HG03558 (cell line): Measurements from ENCODE around the gene CLCN6.

ENCODE experiments used
- ATAC-seq: cut with Tn5 transposase; IDR thresholded peaks from one replicate; pipeline ENCODE4 v1.9.1; 2021; ENCODE audit warnings: moderate number of reproducible peaks; ENCODE audit not compliant: unreplicated experiment; ENCODE audit errors: extremely low read depth

Gene CLCN6

DNA sequence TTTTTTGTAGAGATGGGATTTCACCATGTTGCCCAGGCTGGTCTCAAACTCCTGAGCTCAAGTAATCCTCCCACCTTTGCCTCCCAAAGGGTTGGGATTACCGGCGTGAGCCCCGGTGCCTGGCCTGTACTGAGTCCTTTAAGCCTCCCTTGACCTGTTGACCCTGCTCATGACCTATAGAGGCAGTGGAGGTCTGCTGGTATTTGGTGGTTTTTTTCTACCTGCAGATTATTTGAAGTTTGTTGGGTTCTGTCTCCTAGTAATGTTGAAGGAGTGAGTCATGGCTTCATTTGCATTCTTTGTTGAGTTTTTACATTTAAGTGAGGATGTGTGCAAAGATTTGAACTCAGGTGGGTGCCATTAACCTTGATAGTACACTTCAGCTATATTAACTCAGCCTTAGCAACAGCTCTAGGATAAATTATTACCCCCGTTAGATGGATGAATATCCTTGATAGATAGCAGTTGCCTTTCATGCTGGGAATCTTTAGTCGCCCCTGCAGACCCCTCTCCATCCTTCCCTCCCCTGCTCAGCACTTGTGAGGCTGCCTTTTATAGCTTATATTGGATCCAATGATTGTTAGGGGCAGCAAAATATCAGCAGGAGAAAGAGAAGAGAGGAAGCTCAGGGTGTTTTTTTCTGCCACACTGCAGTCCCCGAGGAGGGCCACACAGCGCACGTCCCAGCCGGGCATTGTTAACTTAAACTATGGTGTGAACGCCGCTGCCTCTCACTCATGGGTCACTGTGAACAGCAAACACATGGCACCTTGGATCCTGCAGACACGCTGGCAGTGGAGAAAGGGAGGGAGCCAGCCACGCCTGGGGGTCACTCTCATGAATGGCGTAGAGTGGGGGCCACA, 67.6 kb downstream of the CLCN6 start:
- no peak for ATAC-seq

DNA sequence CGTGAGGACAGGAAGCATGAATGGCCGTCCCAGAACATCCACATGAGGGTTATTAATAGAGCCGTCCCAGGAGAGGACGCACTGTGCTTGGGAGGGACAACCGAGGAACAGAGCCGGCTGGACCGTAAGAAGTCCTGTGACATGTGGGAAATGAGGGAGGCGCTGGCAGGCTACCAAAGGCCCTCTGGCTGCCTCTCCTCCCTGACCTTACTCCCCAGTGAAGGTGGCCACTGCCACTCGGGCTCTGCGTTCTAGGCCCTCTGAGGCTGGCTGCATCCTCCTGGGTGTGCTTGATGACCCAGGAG, 68.2 kb downstream of the CLCN6 start:
- ATAC-seq: no peak

DNA sequence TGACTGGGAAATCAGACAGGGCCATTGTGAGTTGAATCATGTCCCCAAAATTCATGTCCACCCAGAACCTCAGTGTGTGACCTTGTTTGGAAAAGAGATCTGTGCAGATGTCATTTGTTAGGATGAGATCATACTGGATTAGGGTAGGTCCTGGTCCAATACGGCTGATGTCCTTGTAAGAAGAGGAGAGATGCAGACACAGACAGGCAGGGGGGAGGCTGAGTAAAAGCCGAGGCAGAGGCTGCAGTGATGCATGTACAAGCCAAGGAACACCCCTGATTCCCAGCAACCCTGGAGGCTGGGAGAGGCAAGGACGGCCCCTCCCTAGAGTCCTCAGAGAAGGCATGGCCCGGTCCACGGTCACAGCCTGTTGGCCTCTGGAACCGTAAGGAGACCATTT, 68.6 kb downstream of the CLCN6 start:
- ATAC-seq: no peak

DNA sequence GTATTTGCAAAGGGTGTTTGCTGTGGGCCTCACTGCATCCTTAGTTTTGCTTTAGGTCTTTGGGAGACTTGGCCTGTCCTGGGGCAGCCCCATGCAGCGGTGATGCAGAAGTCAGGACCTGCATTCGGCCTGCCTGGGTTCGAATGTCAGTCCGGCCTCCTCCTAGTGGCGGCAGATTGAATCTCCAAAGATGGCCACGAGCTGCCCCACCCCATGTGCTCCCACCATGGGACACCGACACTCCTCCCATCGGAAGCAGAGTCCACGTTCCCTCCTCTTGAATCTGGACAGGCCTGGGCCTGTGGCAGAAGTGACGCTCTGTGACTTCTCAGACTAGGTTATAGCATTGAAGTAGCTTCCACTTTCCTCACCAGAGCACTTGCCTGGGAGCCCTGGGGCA, 69.1 kb downstream of the CLCN6 start:
- ATAC-seq: no peak

DNA sequence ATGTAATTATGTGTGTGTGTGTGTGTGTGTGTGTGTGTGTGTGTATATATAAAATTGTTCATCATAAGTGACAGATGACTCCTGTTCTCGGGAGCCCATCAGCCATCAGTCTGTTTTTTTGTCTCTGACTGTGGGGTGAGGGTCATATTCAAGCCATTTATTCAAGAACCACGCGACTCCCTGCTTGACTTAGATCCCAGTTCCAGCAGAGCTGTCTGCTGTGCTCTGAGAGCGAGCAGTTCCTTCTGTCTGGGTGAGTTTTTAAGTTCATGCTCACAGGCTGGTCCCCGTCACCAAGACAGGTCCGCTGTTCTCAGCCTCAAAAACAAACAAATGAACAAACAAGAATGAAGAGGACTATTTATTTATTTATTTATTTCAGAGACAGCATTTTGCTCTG, 71.1 kb downstream of the CLCN6 start:
- no peak for ATAC-seq

DNA sequence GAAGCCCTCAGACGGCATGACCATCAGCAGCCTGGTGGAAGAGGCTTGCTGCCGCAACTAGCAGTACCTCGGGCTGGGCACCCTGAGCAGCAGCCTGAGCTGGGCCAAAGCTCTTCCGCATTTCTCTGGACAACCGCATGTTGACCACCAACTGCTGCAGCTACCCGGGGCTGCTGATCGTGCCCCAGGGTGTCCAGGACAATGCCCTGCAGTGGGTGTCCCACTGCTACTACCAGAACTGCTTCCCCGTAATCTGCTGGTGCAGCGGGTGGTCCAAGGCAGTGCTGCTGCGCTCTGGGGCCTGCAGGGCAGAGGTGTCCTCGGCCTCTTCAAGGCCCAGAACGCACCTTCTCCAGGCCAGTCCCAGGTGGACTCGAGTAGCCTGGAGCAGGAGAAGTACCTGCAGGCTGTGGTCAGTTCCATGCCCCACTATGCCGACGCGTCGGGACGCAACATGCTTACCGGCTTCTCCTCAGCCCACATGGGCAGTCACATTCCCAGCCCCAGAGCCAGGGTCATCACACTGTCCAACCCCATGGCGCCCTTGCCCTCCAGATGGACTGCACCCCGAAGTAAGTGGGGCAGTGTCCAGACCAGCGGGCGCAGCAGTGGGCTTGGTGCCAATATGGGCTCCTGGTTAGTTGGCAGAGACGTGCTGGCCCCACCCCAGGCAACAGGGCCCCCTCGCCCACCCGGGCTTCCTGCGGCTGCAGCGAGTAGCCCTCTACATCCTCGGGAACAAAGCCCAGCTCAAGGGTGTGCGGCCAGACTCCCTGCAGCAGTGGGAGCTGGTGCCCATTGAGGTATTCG, 72.3 kb downstream of the CLCN6 start:
- no peak for ATAC-seq

DNA sequence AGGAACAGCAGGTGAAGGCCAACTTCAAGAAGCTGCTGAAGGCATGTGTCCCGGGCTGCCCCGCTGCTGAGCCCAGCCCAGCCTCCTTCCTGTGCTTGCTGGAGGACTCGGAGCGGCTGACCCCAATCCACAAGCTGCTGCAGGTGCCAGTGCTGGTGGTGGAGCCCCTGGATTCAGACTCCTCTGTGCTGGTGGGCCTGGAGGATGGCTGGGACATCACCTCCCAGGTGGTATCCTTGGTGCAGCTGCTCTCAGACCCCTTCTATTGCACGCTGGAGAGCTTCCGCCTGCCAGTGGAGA, 72.8 kb downstream of the CLCN6 start:
- ATAC-seq: no peak

DNA sequence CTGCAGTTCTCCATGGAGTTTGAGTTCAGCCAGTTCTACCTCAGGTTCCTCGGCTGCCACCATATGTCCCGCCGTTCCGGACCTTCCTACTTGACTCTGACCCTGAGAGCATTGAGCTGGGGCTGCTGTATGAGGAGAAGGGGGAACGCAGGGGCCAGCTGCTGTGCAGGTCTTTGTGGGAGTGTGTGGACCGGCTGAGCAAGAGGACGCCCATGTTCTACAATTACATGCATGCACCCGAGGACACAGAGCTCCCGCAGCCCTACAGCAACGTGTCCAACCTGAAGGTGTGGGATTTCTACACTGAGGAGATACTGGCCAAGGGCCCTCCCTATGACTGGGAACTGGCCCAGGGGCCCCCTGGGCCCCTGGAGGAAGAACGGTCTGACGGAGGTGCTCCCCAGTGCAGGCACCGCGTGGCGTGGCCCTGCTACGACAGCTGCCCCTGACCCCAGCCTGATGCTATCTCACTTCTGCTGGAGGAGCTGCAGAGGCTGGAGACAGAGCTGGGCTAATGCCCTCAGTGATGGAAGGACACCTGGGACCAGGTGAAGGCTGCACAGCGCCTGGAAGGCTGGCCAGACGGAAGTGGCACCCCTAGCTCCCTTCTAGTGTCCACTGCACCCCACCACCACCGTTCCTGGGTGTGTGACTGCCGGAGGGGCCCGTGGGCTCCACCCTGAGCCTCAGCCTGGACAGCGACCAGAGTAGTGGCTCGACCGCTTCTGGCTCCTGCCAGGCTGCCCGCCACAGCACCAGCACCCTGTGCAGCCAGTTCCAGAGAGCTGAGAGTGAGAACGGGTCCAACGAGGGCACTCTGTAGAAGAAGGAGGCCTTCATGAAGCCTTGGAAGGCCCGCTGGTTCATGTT, 73.6 kb downstream of the CLCN6 start:
- ATAC-seq: no peak

DNA sequence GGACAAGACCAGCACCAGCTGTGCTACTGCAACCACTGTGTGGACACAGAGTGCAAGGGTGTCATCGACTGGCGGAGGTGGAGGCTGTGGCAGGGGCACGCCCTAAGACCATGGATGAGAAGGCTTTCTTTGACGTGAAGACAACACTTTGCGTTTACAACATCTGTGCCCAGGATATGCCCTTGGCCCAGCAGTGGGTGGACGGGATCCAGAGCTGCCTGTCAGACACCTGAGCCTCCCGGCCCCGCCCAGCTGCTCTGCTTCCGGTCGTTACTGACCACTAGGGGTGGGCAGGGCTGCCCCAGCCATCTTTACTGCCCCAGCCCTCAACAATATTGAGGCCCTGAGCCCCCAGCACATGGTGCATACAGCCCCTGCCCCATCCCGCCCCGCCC, 74.2 kb downstream of the CLCN6 start:
- ATAC-seq: no peak

DNA sequence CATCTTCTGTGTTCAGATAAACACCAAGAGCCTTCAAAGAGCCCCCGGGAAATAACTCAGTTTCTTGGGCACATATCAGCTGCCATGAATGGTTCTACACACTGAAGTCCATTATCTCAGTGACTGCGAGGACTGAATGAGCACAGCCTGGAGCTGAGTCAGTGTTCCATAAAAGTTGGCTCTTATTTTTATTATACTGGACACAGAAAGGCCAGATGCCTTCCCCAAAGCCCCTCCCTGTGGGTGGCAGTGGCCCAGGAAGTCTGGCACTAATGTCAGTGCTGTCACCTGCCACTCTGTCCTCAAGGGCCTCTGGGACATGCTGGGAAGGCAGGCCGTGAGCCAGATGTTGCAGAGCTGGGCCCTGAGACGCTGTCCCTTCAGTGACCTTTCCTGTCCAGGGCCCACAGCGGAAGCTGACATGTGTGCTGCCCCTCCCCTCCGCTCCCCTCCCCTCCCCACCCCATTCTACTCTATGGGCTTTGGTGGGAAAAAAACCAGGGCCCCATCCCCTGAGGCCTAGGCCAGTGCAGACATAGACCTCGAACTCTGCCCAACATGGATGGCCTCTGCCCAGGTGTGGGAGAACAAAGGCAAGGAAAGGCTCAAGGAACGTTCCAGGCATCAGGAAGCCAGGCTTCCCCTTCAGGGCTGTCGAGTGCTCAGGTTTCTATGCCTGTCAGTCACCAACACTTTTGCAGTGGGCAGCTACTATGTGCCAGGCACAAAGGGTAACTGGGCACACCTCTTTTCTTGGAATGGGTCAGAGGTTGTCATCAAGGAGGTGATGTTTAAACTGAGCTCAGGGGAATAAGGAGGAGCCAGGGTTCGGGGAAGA, 75.1 kb downstream of the CLCN6 start:
- ATAC-seq: no peak

DNA sequence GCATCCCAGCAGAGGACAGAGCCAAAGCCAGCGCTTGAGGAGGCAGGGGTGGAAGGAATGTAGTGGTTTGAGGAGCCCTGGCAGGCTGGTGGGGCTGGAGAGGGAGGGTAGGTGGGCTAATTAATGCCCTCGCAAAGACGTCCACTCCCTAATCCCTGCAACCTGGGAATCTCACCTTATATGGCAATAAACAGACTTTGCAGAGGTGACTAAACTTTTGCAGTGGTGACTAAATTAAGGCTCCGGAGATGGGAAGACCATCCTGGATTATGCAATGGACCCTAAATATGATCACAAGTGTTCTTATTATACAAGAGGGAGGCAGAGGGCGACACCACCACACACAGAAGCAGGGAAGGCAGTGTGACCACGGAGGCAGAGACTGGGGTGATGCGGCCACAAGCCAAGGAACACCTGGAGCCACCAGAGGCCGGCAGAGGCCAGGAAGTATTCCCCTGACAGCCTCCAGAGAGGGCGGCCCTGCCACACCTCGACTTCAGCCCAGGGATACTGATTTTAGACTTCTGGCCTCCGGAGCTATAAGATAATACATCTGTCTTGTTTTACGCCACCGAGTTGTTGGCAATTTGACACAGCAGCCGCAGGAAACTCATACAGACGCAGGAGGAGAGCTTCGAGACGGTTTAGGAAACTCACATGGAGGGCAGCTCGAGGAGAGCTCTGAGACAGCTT, 75.9 kb downstream of the CLCN6 start:
- no peak for ATAC-seq

DNA sequence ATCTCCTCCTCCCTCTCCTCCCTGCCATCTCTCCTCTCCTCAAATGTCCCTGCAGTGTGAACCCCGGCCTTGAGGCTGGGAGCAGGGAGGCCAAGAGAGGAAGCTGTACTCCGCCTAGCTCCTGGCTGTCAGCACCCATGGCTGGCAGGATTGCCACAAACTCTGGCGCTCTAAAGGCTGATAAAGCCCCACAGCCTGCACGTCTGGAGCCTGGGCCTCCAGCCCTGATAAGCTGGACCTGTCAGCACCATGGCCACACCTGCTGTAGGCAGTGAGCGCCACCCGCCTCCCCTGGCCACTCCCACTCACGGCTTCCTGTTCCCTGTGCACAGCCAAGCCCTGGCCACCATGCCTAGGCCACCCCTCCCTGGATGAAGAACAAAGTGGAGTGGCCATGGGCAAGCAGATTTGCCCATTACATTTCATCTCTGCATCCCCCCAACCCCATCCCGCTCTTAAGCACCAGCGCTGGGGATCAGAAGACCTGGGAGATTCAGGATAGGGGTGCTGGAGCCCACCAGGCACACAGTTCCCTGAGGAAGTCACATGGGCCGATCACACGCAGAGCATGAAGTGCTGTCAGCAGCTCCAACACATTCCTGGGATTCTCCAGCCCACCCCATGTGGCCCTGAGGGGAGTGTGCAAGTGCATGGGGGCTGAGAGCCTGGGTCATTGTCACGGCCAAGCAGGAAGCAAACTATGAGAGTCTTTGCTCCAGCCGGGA, 77.0 kb downstream of the CLCN6 start:
- no peak for ATAC-seq

DNA sequence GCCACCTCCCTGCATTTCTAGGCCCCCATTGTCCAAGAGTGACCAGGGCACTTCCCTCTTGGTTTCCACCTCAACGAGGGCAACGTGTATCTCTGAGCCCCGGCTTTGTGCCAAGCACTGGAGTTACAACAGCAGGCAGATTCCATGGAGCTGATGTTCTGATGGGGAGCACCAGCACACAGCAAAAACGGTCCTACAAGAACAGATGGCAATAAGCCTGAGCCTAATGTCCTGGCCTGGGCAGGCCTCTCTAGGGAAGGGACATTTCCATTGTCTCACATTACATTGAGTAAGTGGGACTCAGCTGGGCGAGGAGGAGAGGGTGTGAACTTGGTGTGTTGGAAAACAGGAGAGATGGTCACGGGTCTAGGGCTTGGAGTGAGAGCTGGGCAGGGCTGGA, 79.9 kb downstream of the CLCN6 start:
- ATAC-seq: no peak

DNA sequence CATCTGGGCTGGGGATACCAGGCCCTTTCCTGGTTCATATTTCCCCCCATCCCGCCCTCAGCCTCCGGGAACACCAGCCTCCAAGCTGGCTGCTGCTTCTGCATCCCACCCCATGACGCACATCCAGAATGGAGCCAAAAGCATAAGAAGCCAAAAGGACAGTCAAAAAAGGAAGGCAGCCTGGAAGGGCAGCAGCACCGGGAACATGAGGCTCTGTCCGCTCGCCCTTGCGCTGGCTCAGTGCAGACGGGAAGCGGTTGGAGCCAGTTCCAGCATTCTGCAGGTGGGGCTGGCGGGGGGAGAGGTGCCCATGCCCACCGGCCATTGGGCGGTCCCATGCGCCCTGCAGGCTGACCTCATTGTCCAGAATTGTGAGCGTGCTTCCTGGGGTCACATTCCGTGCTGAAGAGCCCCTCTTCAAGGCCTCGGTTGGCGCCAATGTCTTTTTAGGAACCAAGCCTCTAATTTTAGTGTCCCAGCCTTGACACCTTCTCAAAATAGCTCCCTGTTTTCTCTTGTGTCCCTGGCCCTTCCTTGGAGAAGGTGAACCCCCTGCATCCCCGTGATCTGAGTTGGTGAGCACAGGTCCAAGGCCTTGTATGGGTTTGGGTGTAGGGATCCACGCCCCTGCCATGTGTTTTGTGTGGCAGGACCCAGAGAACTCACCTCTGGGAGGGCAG, 81.1 kb downstream of the CLCN6 start:
- no peak for ATAC-seq

DNA sequence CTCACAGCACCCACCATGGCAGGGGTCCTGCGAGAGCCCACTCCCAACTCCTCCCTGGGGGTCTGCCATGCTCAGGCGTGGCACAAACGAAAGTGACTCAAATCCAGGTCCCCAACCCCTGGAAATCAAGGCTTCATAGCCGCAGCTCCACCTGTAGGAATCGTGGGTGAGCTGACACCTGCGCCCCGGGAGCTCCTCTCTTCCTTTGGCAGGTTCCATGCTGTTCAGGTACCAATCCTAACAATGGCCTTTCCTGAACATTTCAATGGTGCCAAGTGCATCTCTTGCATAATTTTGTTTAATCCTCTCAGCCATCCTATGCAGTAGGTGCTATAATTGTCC, 81.6 kb downstream of the CLCN6 start:
- ATAC-seq: no peak

DNA sequence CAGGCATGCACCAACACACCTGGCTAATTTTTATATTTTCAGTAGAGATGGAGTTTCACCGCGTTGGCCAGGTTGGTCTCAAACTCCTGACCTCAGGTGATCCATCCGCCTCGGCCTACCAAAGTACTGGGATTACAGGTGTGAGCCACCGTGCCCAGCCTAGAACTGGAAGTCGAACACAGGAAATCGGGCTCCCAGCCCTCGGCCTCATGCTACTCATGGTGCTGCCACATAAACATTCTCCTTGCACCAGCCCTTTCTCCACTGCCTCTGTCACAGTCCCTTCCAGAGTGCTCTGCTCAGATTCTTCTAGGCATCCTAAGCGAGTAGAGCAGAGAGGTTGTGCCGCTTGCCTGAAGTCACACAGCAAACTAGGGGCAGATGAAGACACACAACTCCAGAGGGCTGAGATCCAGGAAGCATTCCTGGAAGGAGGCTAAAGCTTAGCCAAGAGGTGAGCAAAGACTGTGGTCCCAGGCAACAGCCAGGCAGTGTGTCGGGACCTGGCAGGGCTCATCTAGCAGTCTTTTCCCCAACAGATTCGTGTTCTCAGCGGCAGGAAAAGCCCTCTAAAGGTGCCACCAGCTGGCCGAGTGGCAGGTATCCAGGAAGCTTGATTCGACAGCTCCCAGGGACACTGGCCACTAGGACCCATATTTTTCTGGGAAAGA, 82.3 kb downstream of the CLCN6 start:
- ATAC-seq: no peak

DNA sequence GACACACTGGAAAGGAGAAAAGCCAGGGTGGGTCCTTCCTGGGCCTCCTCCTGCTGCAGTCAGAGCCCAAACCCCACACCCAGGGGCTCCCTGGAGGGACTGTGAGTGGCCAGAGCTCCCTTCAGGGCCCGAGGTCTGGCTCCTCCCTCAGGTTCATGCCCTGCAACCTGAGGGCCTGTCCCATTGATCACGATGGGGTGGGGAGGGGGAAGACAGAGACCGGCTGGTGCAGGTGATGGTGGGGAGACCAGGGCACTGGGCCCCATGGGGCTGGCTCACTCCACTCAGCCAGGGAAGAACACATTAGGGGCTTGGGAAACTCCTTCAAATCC, 82.9 kb downstream of the CLCN6 start:
- no peak for ATAC-seq
